SK-N-SH (cell line): ENCODE results near the gene PIK3CA.

Source experiments
- EP300 ChIP-seq, 2 experiments: IDR thresholded peaks; 2 replicates each; pipeline versions ENCODE4 v1.4.0 to v1.6.1; 2012; ENCODE audit warnings: borderline replicate concordance in 1 of 2, low read depth in 1 of 2, low read length in 1 of 2
- FOSL2 ChIP-seq: IDR thresholded peaks from 2 replicates; pipeline ENCODE4 v1.4.0; 2012; ENCODE audit warnings: low read depth, mild to moderate bottlenecking, moderate library complexity, borderline replicate concordance
- FOXM1 ChIP-seq: IDR thresholded peaks from 2 replicates; pipeline ENCODE4 v1.4.0; 2012; ENCODE audit warnings: low read depth, mild to moderate bottlenecking
- JUND ChIP-seq: IDR thresholded peaks from 2 replicates; pipeline ENCODE4 v1.4.0; 2012
- NRF1 ChIP-seq: IDR thresholded peaks from 2 replicates; pipeline ENCODE4 v1.6.1; 2012; ENCODE audit warnings: low read depth, mild to moderate bottlenecking, low read length
- POLR2AphosphoS5 ChIP-seq: IDR thresholded peaks from 2 replicates; pipeline ENCODE4 v1.6.1; 2012; ENCODE audit warnings: low read depth, low read length
- TAF1 ChIP-seq: IDR thresholded peaks from 2 replicates; pipeline ENCODE4 v1.6.1; 2012; ENCODE audit warnings: low read depth, mild to moderate bottlenecking, low read length, moderate library complexity, borderline replicate concordance
- TCF12 ChIP-seq: IDR thresholded peaks from 2 replicates; pipeline ENCODE4 v1.4.0; 2012
- YY1 ChIP-seq: IDR thresholded peaks from 2 replicates; pipeline ENCODE4 v1.4.0; 2012; ENCODE audit warnings: low read depth, mild to moderate bottlenecking
- TF ChIP-seq, protein P1 (sequence below): fragments of 200-600 bp; sonication (generic); IDR thresholded peaks from 2 replicates; pipeline ENCODE4 v1.6.1; 2017; ENCODE audit warnings: antibody characterized with exemption, mild to moderate bottlenecking, moderate library complexity
- TF ChIP-seq, protein P2 (sequence below): IDR thresholded peaks from 2 replicates; pipeline ENCODE4 v1.4.0; 2012; ENCODE audit warnings: low read depth

DNA sequence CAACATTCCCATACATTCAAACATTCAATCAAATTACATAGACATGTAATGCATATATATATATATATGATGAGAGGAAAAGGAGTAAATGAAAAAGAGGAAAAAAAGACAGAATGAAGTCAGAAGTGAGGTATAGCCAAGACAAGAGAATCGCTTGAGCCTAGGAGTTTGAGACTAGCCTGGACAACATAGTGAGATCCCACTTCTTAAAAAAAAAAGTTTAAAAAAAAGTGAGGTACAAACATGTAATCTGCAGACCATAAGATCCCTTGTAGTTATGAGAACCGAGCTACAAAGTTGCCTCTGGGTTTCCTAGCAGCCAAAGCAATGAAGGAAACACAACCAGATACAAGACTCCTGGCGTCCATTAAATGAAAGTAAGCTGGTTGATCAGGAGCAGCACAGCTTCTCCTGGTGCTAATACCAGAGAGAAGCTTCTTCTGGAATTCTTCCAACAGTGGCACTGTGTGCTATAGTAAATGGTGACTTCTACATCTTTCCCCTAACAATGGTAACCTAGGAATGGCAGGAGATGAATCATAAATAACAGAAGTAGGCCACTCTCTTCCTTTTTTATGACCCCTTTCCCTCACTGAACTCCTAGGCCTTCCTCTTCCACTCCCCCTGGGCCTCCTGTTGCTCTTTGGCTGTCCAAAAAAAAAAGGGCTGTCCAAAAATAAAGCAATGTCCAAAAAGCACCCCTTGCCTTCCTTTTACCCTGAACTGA lies 99.3 kb downstream of the PIK3CA start:
- TF ChIP-seq, protein P1, sequence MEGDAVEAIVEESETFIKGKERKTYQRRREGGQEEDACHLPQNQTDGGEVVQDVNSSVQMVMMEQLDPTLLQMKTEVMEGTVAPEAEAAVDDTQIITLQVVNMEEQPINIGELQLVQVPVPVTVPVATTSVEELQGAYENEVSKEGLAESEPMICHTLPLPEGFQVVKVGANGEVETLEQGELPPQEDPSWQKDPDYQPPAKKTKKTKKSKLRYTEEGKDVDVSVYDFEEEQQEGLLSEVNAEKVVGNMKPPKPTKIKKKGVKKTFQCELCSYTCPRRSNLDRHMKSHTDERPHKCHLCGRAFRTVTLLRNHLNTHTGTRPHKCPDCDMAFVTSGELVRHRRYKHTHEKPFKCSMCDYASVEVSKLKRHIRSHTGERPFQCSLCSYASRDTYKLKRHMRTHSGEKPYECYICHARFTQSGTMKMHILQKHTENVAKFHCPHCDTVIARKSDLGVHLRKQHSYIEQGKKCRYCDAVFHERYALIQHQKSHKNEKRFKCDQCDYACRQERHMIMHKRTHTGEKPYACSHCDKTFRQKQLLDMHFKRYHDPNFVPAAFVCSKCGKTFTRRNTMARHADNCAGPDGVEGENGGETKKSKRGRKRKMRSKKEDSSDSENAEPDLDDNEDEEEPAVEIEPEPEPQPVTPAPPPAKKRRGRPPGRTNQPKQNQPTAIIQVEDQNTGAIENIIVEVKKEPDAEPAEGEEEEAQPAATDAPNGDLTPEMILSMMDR, result no peak
- no peak for TF ChIP-seq JUND
- no peak for TF ChIP-seq YY1
- no peak for TF ChIP-seq EP300 (IDR thresholded peaks at IDR 0.05; ENCODE audit: borderline replicate concordance in 1 of 2, low read depth in 1 of 2, low read length in 1 of 2)
- TF ChIP-seq POLR2AphosphoS5, result no peak
- no peak for TF ChIP-seq FOXM1
- no peak for TF ChIP-seq TAF1
- TF ChIP-seq, protein P2, sequence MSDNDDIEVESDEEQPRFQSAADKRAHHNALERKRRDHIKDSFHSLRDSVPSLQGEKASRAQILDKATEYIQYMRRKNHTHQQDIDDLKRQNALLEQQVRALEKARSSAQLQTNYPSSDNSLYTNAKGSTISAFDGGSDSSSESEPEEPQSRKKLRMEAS, result no peak
- no peak for TF ChIP-seq TCF12
- no peak for TF ChIP-seq NRF1
- no peak for TF ChIP-seq FOSL2
